Endodermal cell (in vitro differentiated cells): ENCODE data around the gene RBM20. TPM values are rescaled to one million over a fixed set of nuclear protein-coding genes. Genes with fewer than 3 reads are reported as not detected.

ENCODE experiments used
- DNase-seq: peaks from one replicate; pipeline ENCODE4 v3.0.0-alpha.2; 2017
- H3K27ac ChIP-seq: 2 replicates; pipeline ENCODE4 v1.5.1; 2013; ENCODE audit warnings: mild to moderate bottlenecking, low read depth, low read length, moderate library complexity
- H3K27me3 ChIP-seq: 2 replicates; pipeline ENCODE4 v1.6.1; 2013; ENCODE audit warnings: mild to moderate bottlenecking, low read length, moderate library complexity; ENCODE audit not compliant: insufficient read depth, control insufficient read depth, poor library complexity, severe bottlenecking
- H3K36me3 ChIP-seq: 2 replicates; pipeline ENCODE4 v1.7.0; 2013; ENCODE audit warnings: mild to moderate bottlenecking, low read length, moderate library complexity; ENCODE audit not compliant: control insufficient read depth, insufficient read depth
- H3K4me1 ChIP-seq: one replicate; pipeline ENCODE4 v1.7.0; 2013; ENCODE audit warnings: low read length; ENCODE audit not compliant: control insufficient read depth, insufficient read depth
- H3K4me3 ChIP-seq: 2 replicates; pipeline ENCODE4 v1.5.1; 2013; ENCODE audit warnings: mild to moderate bottlenecking, low read length, moderate library complexity
- H3K9ac ChIP-seq: 2 replicates; pipeline ENCODE4 v1.6.1; 2013; ENCODE audit warnings: mild to moderate bottlenecking, low read length, moderate library complexity; ENCODE audit not compliant: poor library complexity, severe bottlenecking; ENCODE audit errors: extremely low read depth
- H3K9me3 ChIP-seq: 2 replicates; pipeline ENCODE4 v1.6.1; 2013; ENCODE audit warnings: mild to moderate bottlenecking, low read length, moderate library complexity; ENCODE audit not compliant: control insufficient read depth
- H3K27ac Mint-ChIP-seq: 2 replicates; pipeline ENCODE4 v1.8.0; 2020; ENCODE audit warnings: mixed read lengths
- H3K27me3 Mint-ChIP-seq: 2 replicates; pipeline ENCODE4 v1.8.0; 2021; ENCODE audit warnings: mild to moderate bottlenecking, mixed read lengths; ENCODE audit not compliant: insufficient read depth
- H3K36me3 Mint-ChIP-seq: 2 replicates; pipeline ENCODE4 v1.8.0; 2020; ENCODE audit warnings: low read depth, mixed read lengths
- H3K4me1 Mint-ChIP-seq: 2 replicates; pipeline ENCODE4 v1.8.0; 2020; ENCODE audit warnings: mixed read lengths
- H3K4me3 Mint-ChIP-seq: 2 replicates; pipeline ENCODE4 v1.8.0; 2020; ENCODE audit warnings: mild to moderate bottlenecking, moderate library complexity, mixed read lengths
- H3K9me3 Mint-ChIP-seq: 2 replicates; pipeline ENCODE4 v1.8.0; 2020; ENCODE audit warnings: mild to moderate bottlenecking, mixed read lengths
- CTCF ChIP-seq: fragments of 200-600 bp; sonication (generic); conservative IDR thresholded peaks from 2 replicates; pipeline ENCODE4 v1.5.0; 2021; ENCODE audit warnings: antibody characterized with exemption, mild to moderate bottlenecking
- WGBS, 2 experiments: methylation state at CpG; one replicate each; pipeline versions ENCODE4 v1.1.5 to v1.1.7; 2013; ENCODE audit warnings: missing lambda C conversion rate in 2 of 2, mixed read lengths in 1 of 2; ENCODE audit not compliant: insufficient coverage in 1 of 2, insufficient read length in 1 of 2; 5-methylcytosine and 5-hydroxymethylcytosine counted together
- total RNA-seq, 2 donors: library from RNA; stranded (reverse); fragmentation: NEBNext Ultra II Directional in 1 of 2; extraction: Animal tissue kit (Norgen Biotek cat#: 25700) in 1 of 2; gene quantifications; 2 replicates in 1 of 2; 3 replicates in 1 of 2; pipeline ENCODE4 v1.2.1, GENCODE V29; 2021

Gene RBM20
- total RNA-seq, 2 donors from 2014 or later = 6.2 to 7.0 TPM

DNA sequence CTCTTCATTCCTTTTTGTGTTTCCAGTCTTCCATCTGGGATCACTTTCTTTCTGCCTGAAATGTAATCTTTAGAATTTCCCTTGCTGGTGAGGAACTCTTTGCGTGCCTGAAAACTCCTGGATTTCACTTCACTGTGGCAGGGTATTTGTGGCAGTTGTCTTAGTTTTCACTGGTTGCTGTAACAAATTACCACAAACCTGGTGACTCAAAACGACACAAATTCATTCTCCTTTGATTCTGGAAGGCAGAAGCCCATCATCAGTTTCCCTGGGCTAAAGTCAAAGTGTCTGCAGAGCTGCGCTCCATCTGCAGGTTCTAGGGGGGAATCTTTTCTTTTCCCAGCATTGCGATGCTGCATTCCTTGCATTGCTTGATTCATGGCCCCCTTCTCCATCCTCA is 109.3 kb downstream of the RBM20 start:
- no peak overlapping the region for H3K9ac ChIP-seq
- Mint-ChIP-seq H3K36me3 (peaks cover 2% of the 10 kb centered on the region), H3K4me3 (no peak overlapping the region), H3K9me3 (peaks cover 6% of the 10 kb centered on the region), H3K4me1 (peaks cover 3% of the 10 kb centered on the region), H3K27ac (no peak overlapping the region), H3K27me3 (no peaks in the 10 kb centered on the region)
- 86 to 93% methylated on average over 3 to 4 of the region's 4 CpGs for WGBS, 2 experiments
- H3K36me3 ChIP-seq = no peaks in the 10 kb centered on the region
- H3K4me1 ChIP-seq = no peaks in the 10 kb centered on the region
- H3K27ac ChIP-seq = no peak overlapping the region
- TF ChIP-seq CTCF = no peak
- peaks cover 10% of the 10 kb centered on the region for H3K9me3 ChIP-seq
- H3K27me3 ChIP-seq = no peaks in the 10 kb centered on the region
- DNase-seq = no peak
- no peak overlapping the region for H3K4me3 ChIP-seq

- H3K27me3 Mint-ChIP-seq = no peaks in the 10 kb centered on the region
- Histone ChIP-seq H3K9me3 (peaks cover 2% of the 10 kb centered on the region), H3K4me1 (no peaks in the 10 kb centered on the region), H3K9ac (no peak overlapping the region), H3K4me3 (no peak overlapping the region), H3K36me3 (no peaks in the 10 kb centered on the region), H3K27me3 (no peaks in the 10 kb centered on the region), H3K27ac (no peak overlapping the region)
- H3K36me3 Mint-ChIP-seq = no peaks in the 10 kb centered on the region
- WGBS, 2 experiments = 88 to 93% methylated on average over 3 of the region's 3 CpGs
- no peak for TF ChIP-seq CTCF
- no peak overlapping the region for H3K4me3 Mint-ChIP-seq
- H3K27ac Mint-ChIP-seq = no peak overlapping the region
- no peaks in the 10 kb centered on the region for H3K9me3 Mint-ChIP-seq
- H3K4me1 Mint-ChIP-seq = peaks cover 3% of the 10 kb centered on the region
- no peak for DNase-seq
Observed at GRCh38 chr10:110754375-110755105, 110.4 kb downstream of the RBM20 start.

GRCh38 chr10:110755781-110756180 is 111.6 kb downstream of the RBM20 start:
- H3K36me3 Mint-ChIP-seq = no peaks in the 10 kb centered on the region
- H3K4me3 Mint-ChIP-seq = no peak overlapping the region
- Histone ChIP-seq H3K27ac (no peak overlapping the region), H3K4me1 (no peaks in the 10 kb centered on the region), H3K27me3 (no peaks in the 10 kb centered on the region), H3K4me3 (no peak overlapping the region), H3K9ac (no peak overlapping the region), H3K9me3 (no peaks in the 10 kb centered on the region), H3K36me3 (no peaks in the 10 kb centered on the region)
- WGBS, 2 experiments = 80% methylated on average over 6 of the region's 6 CpGs
- no peaks in the 10 kb centered on the region for H3K9me3 Mint-ChIP-seq
- TF ChIP-seq CTCF = no peak
- H3K4me1 Mint-ChIP-seq = peaks cover 3% of the 10 kb centered on the region
- no peaks in the 10 kb centered on the region for H3K27me3 Mint-ChIP-seq
- H3K27ac Mint-ChIP-seq = no peak overlapping the region
- DNase-seq = no peak
